HG02623 (cell line): ENCODE measurements around the gene DNAJC11.
"Not testable (repeated sequence)": the region's sequence is repeated elsewhere in the genome, so short reads cannot be mapped to it uniquely, and the experiment has no call there.

ENCODE experiments used
- ATAC-seq: cut with Tn5 transposase; IDR thresholded peaks from one replicate; pipeline ENCODE4 v1.9.1; 2021; ENCODE audit warnings: moderate library complexity; ENCODE audit not compliant: unreplicated experiment

DNAJC11 gene

GRCh38 chr1:6653436-6654290 is 48.0 kb downstream of the DNAJC11 start:
- ATAC-seq: no peak

DNA sequence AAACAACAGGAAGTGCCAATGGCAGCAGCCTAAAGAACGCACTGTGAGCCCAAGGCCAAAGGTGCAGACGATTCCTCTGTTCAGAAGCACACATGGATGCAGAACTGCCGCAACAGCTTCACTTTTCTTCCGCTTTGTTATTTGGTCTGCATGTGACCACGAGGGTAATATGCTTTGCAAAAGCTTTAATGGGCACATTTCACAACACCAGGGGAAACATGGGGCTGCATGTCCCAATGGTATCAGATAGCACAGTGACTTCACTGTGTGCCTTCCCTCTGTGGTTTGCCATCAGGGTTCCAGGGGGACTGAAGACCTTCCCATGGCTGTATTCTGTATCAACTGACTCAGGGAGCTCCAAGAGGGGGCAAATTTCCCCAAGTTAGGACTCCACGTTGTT is 48.6 kb downstream of the DNAJC11 start:
- ATAC-seq: no peak

DNA sequence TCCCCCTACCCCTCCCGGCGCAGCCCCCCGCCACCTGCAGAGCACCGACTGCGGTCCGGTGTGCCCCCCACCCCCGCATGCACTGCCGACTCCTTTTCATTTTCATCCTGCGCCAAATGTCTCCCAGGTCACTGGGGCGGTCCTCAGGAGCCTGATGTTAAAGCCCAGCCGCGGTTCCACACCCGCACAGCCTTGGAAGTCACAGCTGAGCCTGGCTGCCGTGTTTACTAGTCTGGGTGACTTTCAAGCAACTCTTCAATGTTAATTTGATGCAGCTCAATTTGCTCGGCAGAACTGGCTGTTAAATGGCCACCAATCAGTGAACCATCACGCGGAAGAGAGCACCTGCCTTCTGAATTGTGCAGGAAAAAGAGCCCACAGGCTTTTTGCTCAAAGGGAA is 49.7 kb downstream of the DNAJC11 start:
- ATAC-seq: no peak

GRCh38 chr1:6648556-6648955 is 53.1 kb downstream of the DNAJC11 start:
- no peak for ATAC-seq

DNA sequence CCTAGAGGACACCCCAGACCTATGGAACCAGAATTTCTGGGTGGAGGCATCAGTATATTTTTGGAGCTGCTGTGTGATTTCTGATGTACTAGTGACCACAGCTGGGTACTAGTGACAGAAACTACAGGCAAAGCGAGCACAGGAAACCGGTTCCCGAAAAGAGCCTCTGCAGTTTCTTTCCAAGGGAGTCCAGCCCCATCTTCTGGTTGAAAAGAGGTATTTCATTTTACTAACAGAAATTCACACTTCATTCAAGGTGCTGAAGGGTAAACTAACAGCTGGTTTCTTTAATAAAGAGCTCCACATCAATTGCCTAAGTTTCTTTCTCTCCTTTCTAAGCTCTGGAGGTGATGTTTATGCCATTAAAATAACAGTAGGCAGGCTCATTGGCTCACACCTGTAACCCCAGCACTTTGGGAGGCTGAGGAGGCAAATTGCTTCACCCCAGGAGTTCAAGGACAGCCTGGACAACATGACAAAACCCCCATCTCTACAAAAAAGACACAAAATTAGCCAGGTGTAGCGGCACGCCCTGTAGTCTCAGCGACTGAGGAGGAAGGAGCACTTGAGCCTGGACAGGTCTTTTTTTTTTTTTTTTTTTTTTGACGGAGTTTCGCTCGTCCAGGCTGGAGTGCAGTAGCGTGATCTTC is 55.0 kb downstream of the DNAJC11 start:
- no peak for ATAC-seq

DNA sequence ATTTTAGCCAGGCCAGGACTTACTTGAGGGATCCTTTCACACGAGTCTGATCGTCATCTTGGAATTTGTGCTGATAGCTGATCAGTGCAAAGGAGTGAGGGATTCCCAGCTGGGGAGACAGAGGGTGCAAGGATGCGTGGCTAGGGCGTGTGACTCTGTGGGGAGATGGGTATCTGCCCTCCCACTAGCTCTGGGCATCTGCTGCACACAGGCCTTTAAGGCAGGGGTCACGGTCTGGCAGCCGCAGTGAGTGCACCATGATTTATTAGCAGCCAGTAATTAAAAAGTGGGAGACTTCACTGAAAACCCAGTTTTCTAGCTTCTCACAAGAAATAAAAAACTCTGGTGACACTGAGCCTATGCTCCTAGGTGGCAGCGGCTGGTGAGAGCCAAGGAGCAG is 56.6 kb downstream of the DNAJC11 start:
- ATAC-seq: no peak

DNA sequence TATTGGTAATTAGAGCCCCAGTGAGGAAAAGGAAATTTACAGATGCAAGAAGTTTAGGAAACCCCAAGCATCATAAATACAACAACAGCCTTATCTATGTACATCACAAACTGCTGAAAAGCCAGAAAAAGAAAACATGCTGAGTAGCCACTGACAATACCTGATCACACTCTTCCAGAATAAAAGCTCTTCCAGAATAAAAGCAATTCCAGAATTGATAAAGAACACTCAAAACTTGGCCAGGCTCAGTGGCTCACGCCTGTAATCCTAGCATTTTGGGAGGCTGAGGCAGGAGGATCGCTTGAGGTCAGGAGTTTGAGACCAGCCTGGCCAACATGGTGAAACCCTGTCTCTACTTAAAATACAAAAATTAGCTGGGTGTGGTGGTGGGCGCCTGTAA is 60.7 kb downstream of the DNAJC11 start:
- ATAC-seq: not testable (repeated sequence)

DNA sequence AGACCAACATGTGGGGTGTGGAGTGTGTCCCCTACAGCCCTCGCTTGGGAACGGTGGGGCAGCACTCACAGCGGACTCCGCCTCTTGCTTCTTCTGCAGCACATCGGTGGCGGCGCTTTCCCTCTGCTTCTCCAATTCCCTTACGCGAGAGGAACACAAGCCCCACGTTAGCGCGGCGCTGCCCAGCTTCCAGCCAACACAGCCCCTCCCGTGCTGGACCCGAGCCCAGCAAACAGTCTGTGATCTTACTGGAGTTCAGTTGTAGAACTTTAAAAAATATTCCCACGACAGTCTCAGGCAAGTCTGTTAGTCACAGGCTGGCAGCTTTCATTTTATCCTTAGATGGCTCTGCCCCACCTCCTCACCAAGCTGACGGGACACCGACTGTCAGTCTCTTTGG is 63.4 kb downstream of the DNAJC11 start:
- ATAC-seq: no peak

GRCh38 chr1:6637770-6638169 is 63.8 kb downstream of the DNAJC11 start:
- no peak for ATAC-seq

- ATAC-seq: not testable (repeated sequence)
These were observed 64.8 kb downstream of the DNAJC11 start for GRCh38 chr1:6636778-6637177.

DNA sequence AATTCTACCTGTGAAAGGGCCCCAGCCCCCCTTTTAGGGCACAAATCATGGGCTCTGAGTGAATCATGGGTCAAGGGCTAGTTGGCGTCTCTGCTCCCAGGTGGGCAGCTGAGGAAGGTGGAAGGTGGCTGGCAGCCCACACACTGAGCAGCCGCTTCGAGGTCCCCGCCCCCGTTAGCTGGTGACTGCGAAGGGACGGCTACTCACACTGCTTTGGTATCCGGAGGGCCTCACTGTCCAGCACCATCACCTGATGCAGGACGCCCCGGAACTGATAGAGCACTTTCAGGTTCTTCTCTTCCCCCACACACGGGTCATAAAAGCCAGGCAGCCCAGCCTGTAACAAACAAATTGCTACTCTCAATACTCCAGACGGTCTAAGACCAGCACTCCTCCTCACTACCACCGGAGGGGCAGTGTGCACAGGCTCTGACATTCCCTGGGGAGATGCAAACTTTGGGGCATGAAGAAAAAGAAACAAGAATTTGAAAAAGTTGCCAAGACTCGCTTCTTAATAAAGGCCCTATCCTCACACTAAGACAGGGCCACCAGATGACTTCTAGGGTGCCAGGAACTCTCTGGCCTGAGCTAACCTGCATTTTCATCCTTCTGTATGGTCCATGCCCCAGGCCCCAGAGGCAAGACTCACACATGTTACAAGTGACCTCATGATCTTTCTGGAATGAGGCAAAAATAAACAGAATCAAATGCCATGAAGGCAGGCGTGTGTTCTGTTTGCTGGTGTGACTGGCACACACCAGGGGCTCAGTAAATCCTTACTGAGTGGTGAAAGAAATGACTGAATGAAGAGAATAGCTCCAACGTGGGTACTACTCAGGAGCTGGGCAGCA is 65.5 kb downstream of the DNAJC11 start:
- ATAC-seq: no peak

DNA sequence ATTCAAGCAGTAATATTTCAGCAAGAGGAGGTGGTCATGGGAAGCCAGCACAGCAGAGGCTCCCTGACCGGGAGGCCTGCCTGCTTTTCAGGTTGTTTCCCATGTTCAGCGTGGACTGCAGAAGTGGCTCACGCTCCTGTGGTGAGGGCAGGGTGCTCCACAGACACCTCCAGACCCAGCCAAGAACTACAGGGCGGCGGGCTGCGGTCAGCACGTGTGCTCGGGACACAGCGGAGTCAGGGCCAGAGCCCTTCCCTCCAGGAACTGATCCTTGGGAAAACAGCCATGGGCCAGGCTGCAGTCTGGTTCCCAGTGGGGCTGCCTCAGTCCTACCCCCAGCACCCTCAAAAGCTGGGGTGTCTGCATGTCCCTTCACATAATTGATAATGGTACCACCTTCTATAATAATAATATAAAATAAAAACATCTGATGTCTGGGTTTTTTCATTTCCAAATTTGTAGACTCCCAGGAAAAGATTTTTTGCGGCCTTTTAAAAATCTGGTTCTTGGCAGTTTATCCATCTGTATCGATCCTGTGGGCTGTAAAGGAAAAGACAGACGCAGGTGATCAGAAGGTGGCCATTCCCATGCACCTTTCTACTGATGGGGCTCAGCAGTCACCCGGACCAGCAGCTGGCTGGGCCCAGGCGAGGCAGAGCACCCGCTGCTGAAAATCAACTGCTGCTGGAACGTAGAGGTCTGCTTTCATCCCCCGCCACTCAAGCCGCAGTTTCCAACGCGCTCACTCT is 66.3 kb downstream of the DNAJC11 start:
- ATAC-seq: no peak

GRCh38 chr1:6634371-6635052 is 67.1 kb downstream of the DNAJC11 start:
- ATAC-seq: no peak

DNA sequence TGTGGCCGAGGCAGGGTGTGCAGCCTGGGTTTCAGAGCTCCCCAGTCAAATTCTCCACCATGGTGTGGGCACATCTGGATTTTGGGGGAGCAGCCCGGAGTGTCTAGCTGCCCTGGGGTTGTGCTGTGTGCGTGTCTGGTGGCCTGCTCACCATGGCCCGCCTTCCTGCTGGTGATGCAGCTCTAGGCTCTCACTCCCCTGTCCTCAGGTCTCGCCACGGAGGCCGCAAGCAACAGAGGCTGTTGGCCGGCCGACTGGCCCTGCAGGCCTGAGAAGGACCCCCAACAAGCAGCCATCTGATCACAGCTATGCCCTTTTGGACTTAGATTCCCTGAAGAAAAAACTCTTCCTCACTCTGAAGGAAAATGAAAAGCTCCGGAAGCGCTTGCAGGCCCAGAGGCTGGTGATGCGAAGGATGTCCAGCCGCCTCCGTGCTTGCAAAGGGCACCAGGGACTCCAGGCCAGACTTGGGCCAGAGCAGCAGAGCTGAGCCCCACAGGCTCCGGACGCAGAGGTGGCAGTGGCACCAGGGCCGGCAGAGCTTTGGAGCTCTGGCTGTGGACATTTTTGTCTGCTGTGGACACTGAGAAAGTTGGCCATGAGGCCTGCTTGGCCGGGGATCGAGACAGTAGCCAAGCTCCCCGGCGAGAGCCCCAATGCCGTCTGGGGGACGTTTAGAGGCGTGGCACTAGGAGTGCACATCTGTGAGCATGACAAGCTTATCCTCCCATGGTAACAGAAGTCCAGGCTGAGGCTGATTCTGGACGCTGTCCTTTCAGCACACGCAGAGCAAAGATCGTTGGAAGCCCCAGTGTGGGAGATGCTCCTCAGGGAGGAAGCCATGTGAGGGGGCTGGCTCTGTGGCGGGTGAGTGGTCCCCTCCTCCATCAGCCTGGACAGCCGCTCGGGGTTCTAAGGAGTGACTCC is 68.8 kb downstream of the DNAJC11 start:
- no peak for ATAC-seq

DNA sequence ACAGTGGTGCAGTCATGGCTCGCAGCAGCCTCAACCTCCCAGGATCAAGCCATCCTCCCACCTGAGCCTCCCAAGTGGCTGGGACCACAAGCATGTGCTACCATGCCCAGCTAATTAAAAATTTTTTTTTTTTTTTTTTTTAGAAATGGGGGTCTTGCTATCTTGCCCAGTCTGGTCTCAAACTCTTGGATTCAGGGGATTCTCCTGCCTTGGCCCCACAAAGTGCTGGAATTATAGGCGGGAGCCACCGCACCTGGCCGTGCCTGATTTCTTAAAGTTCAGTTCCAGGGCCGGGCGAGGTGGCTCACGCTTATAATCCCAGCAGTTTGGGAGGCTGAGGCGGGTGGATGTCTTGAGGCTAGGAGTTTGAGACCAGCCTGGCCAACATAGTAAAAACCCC is 70.6 kb downstream of the DNAJC11 start:
- ATAC-seq: no peak

DNA sequence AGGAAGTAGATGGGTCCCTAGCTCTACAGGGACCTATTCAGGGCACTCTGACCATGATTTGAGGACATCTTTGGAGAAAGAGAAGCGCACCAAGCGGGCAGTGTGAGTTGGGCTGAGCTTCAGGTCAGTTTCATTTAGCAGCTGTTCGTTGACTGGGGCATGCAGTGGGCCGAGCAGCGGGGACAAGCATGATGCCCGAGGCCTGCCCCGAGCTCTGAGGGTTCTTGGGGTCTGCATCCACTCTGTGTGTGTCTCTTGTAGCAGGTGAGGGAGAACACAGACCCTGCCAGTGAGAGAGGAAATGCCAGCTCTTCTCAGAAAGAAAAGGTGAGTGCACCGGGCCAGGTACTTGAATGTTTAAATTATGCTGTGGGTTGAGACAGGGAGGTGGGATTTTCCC is 71.6 kb downstream of the DNAJC11 start:
- no peak for ATAC-seq

GRCh38 chr1:6628971-6629479 is 72.6 kb downstream of the DNAJC11 start:
- ATAC-seq: no peak

DNA sequence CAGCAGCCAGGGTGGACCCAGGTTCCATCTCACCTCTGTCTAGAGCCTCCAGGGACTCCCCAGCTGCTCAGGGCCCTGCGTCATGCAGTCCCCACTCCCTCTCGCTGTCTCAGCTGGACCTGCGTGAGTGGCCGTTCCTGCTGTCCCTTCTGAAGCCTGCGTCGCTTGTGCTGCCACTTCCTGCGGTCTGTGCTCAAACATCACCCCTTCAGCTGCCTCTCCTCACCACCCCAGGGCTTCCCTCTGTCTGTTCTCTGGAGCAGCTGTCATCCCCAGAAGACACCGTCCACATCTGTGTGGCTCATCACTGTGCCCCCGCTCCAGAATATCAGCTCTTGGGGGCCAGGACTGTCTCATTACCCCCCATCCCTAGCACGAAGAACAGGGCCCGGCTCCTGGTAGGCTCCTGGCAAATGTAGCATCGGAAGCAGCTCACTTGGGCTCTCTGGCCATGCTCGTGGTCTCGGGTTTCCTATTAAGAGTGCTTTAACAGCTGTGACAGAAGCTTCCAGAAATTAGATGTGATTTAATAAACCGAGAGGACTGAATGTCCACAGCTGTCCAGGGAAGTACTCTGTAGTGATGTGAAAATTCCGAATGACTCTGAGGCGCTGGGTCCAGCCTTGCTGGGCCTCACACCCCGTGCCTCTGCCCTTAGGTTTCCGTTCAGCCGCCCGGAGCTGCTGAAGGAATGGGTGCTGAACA is 73.6 kb downstream of the DNAJC11 start:
- ATAC-seq: no peak
